A549 (cell line): ENCODE data around the gene RNF41.

Experiments used
- ESRRA ChIP-seq: fragments of 150-350 bp; IDR thresholded peaks from 2 replicates; pipeline ENCODE4 v1.6.1; 2014; ENCODE audit warnings: mild to moderate bottlenecking, low read length, borderline replicate concordance
- MAFK ChIP-seq: fragments of 450-650 bp; IDR thresholded peaks from 2 replicates; pipeline ENCODE4 v1.6.1; 2014; ENCODE audit not compliant: partially characterized antibody
- POLR2A ChIP-seq: IDR thresholded peaks from 2 replicates; pipeline ENCODE4 v1.6.1; 2012; ENCODE audit warnings: mild to moderate bottlenecking, low read length
- RARB ChIP-seq: fragments of 250-450 bp; sonication (Bioruptor Pico); IDR thresholded peaks from 2 replicates; pipeline ENCODE4 v1.8.0; 2021; ENCODE audit warnings: mild to moderate bottlenecking, moderate library complexity
- REST ChIP-seq: fragments of 200-600 bp; sonication (generic); IDR thresholded peaks from 2 replicates; pipeline ENCODE4 v1.6.1; 2016; ENCODE audit warnings: antibody characterized with exemption, mild to moderate bottlenecking, moderate library complexity
- RNF2 ChIP-seq: fragments of 200-600 bp; sonication (generic); IDR thresholded peaks from 2 replicates; pipeline ENCODE4 v1.6.1; 2016; ENCODE audit warnings: low read depth, mild to moderate bottlenecking, antibody characterized with exemption, moderate library complexity, borderline replicate concordance
- USF2 ChIP-seq: fragments of 450-650 bp; IDR thresholded peaks from 2 replicates; pipeline ENCODE4 v1.6.1; 2014; ENCODE audit warnings: antibody characterized with exemption
- TF ChIP-seq, protein P1 (sequence below): fragments of >200 bp; sonication (Bioruptor Twin); formaldehyde crosslinking; IDR thresholded peaks from 3 replicates; pipeline ENCODE4 v1.5.1; 2016
- TF ChIP-seq, protein P2 (sequence below): fragments of >200 bp; sonication (Bioruptor Twin); formaldehyde crosslinking; IDR thresholded peaks from 3 replicates; pipeline ENCODE4 v1.6.1; 2016

- TF ChIP-seq, protein P1, sequence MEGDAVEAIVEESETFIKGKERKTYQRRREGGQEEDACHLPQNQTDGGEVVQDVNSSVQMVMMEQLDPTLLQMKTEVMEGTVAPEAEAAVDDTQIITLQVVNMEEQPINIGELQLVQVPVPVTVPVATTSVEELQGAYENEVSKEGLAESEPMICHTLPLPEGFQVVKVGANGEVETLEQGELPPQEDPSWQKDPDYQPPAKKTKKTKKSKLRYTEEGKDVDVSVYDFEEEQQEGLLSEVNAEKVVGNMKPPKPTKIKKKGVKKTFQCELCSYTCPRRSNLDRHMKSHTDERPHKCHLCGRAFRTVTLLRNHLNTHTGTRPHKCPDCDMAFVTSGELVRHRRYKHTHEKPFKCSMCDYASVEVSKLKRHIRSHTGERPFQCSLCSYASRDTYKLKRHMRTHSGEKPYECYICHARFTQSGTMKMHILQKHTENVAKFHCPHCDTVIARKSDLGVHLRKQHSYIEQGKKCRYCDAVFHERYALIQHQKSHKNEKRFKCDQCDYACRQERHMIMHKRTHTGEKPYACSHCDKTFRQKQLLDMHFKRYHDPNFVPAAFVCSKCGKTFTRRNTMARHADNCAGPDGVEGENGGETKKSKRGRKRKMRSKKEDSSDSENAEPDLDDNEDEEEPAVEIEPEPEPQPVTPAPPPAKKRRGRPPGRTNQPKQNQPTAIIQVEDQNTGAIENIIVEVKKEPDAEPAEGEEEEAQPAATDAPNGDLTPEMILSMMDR = no peak
- no peak for TF ChIP-seq RNF2
- no peak for TF ChIP-seq USF2
- TF ChIP-seq RARB (CRISPR knock-in tag) = no peak
- TF ChIP-seq REST = no peak
- no peak for TF ChIP-seq ESRRA
- TF ChIP-seq, protein P2, sequence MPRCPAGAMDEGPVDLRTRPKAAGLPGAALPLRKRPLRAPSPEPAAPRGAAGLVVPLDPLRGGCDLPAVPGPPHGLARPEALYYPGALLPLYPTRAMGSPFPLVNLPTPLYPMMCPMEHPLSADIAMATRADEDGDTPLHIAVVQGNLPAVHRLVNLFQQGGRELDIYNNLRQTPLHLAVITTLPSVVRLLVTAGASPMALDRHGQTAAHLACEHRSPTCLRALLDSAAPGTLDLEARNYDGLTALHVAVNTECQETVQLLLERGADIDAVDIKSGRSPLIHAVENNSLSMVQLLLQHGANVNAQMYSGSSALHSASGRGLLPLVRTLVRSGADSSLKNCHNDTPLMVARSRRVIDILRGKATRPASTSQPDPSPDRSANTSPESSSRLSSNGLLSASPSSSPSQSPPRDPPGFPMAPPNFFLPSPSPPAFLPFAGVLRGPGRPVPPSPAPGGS = no peak
- TF ChIP-seq MAFK = no peak
- TF ChIP-seq POLR2A = no peak
These were observed 31.4 kb upstream of the RNF41 start for GRCh38 chr12:56253091-56253490.
